Immature natural killer cell (primary cell): ENCODE results near the gene LRP1B. TPM values are rescaled to one million over a fixed set of nuclear protein-coding genes. Genes with fewer than 3 reads are reported as not detected.

Experiments used
- DNase-seq, 3 donors: peaks; one replicate each; pipeline ENCODE4 v3.0.0; 2022; ENCODE audit warnings: mixed read lengths in 1 of 3
- H3K27ac Mint-ChIP-seq, 6 donors: one replicate each; pipeline ENCODE4 v1.8.0; 2020; ENCODE audit warnings: mixed read lengths in 6 of 6, mild to moderate bottlenecking in 5 of 6, inconsistent platforms in 4 of 6, moderate library complexity in 3 of 6
- H3K27me3 Mint-ChIP-seq, 3 donors: one replicate each; pipeline ENCODE4 v1.8.0; 2020 to 2021; ENCODE audit warnings: low read depth in 3 of 3, mild to moderate bottlenecking in 3 of 3, mixed read lengths in 3 of 3, moderate library complexity in 3 of 3, inconsistent platforms in 1 of 3
- H3K36me3 Mint-ChIP-seq, 3 donors: one replicate each; pipeline ENCODE4 v1.8.0; 2020; ENCODE audit warnings: mixed read lengths in 3 of 3, inconsistent platforms in 2 of 3, mild to moderate bottlenecking in 2 of 3
- H3K4me1 Mint-ChIP-seq, 2 donors: one replicate each; pipeline ENCODE4 v1.8.0; 2020; ENCODE audit warnings: inconsistent platforms in 2 of 2, mild to moderate bottlenecking in 2 of 2, mixed read lengths in 2 of 2, moderate library complexity in 1 of 2
- H3K4me3 Mint-ChIP-seq, 5 donors: one replicate each; pipeline ENCODE4 v1.8.0; 2020; ENCODE audit warnings: mild to moderate bottlenecking in 5 of 5, mixed read lengths in 5 of 5, inconsistent platforms in 3 of 5, moderate library complexity in 3 of 5
- H3K9me3 Mint-ChIP-seq, 6 donors: one replicate each; pipeline ENCODE4 v1.8.0; 2020; ENCODE audit warnings: mild to moderate bottlenecking in 6 of 6, mixed read lengths in 6 of 6, inconsistent platforms in 4 of 6, moderate library complexity in 3 of 6
- polyA plus RNA-seq, 3 donors: library from polyadenylated mRNA; unstranded; fragments of 300-500 nt; fragmentation: Illumina TruSeq; gene quantifications; one replicate each; pipeline ENCODE4 v1.2.3, GENCODE V29; 2021

LRP1B gene
- polyA plus RNA-seq, 3 donors from 2014 or later: not detected

DNA sequence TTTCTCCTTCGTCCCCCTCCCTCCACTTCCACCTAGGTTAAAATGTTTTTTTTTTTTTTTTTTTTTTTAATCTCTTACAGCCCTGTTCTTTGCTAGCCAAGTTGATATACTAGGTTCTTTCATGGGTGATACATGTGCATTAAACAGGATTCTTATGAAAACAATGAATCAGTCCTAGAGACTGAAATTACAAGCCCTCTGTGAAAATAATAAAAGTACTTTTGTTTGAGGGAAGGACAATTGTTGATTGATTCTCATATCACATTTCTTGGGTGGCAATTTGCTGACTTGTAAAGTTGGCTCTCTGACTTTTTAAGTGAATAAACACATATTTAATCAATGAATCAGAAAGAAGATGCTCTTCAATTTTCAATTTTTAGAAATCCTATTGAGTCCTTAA, 639.9 kb downstream of the LRP1B start:
- no peak overlapping the region for H3K4me3 Mint-ChIP-seq
- no peaks in the 10 kb centered on the region for H3K36me3 Mint-ChIP-seq
- peaks cover 4 to 14% (median 8%) of the 10 kb centered on the region in 6 donors for H3K9me3 Mint-ChIP-seq
- no peak overlapping the region for H3K27ac Mint-ChIP-seq
- H3K4me1 Mint-ChIP-seq: peaks cover 4% of the 10 kb centered on the region in 2 donors
- peaks cover 0 to 1% (median 0%) of the 10 kb centered on the region in 3 donors for H3K27me3 Mint-ChIP-seq
- no peak for DNase-seq

DNA sequence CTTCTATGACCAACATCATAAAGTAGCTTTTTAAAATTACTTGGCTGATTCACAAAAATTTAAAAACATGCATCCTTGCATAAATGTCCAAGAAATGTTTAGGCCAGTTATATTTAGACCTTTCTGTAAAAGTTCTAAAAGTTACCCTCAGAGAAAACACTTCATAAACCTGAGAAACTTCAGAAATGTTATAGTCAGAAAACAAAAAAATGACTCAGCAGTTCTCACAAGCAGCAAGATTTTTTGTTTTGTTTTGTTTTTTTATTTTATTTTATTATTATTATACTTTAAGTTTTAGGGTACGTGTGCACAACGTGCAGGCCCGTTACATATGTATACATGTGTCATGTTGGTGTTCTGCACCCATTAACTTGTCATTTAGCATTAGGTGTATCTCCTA, 648.1 kb downstream of the LRP1B start:
- H3K27ac Mint-ChIP-seq: no peak overlapping the region
- H3K9me3 Mint-ChIP-seq: peaks cover 2 to 13% (median 8%) of the 10 kb centered on the region in 6 donors
- H3K4me3 Mint-ChIP-seq: no peak overlapping the region
- no peaks in the 10 kb centered on the region for H3K36me3 Mint-ChIP-seq
- no peaks in the 10 kb centered on the region for H3K4me1 Mint-ChIP-seq
- DNase-seq: no peak
- no peaks in the 10 kb centered on the region for H3K27me3 Mint-ChIP-seq

DNA sequence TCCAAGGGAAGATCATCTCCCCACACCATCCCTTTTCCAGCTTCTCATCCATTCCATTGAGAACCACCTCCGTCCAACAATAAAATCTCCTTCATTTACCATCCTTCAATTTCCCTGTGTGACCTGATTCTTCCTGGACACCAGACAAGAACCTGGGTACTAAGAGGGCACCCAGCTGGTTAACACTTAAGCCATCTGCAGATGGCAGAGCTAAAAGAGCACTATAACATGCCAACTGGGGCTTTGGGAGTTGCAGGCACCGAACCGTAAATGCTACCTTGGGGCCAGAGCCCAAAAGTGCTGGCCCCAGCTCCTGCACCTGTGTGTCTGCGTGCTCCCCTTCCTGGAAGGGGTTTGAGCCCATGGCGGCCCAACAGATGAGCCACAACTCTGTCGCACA, 655.0 kb downstream of the LRP1B start:
- DNase-seq: no peak
- Mint-ChIP-seq H3K27ac (no peak overlapping the region), H3K4me1 (no peaks in the 10 kb centered on the region), H3K27me3 (peaks cover 0 to 1% (median 0%) of the 10 kb centered on the region in 3 donors), H3K9me3 (peaks cover 0 to 17% (median 5%) of the 10 kb centered on the region in 6 donors), H3K4me3 (no peak overlapping the region), H3K36me3 (no peaks in the 10 kb centered on the region)

DNA sequence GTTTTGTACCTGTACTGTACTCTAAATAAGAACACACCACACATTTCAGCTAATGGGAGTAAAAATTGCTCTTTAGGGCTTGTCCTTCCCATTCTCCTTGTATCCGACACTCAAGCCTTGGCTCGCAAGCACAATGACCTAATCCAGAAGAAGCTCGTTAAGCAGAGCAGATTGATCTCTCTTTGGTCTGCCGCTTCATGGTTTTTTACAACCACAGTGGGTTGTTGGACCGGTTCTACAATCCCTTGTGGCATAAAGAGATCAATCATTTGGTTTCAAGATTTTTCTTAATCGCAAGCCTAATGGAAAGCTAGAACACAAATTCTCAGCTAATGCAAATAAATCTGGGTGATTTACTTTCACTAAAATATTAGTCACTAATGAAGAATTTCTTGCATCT, 662.1 kb downstream of the LRP1B start:
- H3K36me3 Mint-ChIP-seq: no peaks in the 10 kb centered on the region
- no peaks in the 10 kb centered on the region for H3K4me1 Mint-ChIP-seq
- H3K27ac Mint-ChIP-seq: no peak overlapping the region
- no peak for DNase-seq
- peaks cover 0 to 25% (median 6%) of the 10 kb centered on the region in 6 donors for H3K9me3 Mint-ChIP-seq
- H3K4me3 Mint-ChIP-seq: no peak overlapping the region
- H3K27me3 Mint-ChIP-seq: no peaks in the 10 kb centered on the region

DNA sequence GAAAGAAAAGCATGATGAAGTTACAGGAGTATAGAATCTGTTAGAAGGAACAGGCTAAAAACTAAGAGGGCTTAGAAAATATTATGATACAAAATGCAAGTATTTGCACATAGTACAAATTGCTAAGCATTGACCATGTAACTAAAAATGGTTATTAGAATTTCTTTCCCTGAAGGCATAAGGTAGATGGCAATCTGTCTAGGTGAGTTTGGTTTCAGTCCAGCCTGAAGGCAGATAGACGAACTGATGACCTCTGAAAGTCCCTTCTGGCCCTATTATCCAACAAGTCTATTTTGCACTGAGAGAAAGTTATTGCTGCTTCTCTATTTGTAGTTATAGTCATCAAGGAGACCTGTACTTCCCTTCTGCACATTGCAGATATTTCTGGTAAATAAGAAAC, 663.5 kb downstream of the LRP1B start:
- peaks cover 0 to 25% (median 6%) of the 10 kb centered on the region in 6 donors for H3K9me3 Mint-ChIP-seq
- no peaks in the 10 kb centered on the region for H3K36me3 Mint-ChIP-seq
- no peak overlapping the region for H3K27ac Mint-ChIP-seq
- no peak overlapping the region for H3K4me3 Mint-ChIP-seq
- no peak for DNase-seq
- no peaks in the 10 kb centered on the region for H3K27me3 Mint-ChIP-seq
- no peaks in the 10 kb centered on the region for H3K4me1 Mint-ChIP-seq

DNA sequence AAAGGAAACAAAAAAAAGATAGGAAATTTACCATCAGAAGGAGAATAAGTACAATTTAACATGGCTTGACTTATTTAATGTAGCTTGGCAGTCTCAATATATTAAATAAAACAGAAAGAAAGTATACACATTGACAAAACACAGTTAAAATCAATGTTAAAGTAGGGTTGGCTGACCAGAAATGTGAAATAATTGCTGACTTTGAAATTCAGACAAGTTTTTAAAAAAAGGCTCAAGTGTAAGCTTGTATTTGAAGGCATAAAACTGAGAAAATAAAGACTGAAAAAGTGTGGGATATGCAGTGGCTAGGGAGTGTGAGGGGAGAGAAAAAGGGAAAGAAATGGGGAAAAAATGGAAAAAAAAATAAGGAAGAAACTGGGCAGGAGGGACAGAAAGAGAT, 665.8 kb downstream of the LRP1B start:
- Mint-ChIP-seq H3K4me1 (no peaks in the 10 kb centered on the region), H3K9me3 (peaks cover 0 to 12% (median 2%) of the 10 kb centered on the region in 6 donors), H3K36me3 (no peaks in the 10 kb centered on the region), H3K27me3 (no peaks in the 10 kb centered on the region), H3K4me3 (no peak overlapping the region), H3K27ac (no peak overlapping the region)
- DNase-seq: no peak

DNA sequence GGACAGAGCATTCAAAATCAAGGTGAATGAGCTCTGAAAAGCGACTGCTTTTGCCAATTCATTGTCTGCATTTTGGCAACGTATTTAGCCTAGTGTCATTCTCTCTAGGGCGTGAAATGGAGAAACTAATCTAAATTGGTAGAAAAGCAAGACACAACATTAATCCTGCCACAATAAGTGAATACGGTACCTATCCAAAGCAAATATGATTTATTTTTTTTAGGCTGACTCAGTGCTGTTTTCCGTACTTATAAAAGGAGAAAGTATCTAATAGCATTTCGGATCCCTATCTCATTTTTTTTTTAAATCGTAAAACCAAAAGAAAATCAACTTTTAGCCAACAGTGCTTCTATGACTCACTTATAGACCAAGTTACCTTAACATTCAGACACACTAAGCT, 672.5 kb downstream of the LRP1B start:
- peaks cover 1 to 31% (median 8%) of the 10 kb centered on the region in 6 donors for H3K9me3 Mint-ChIP-seq
- peaks cover 0 to 5% (median 0%) of the 10 kb centered on the region in 3 donors for H3K36me3 Mint-ChIP-seq
- H3K4me3 Mint-ChIP-seq: no peak overlapping the region
- H3K27me3 Mint-ChIP-seq: peaks cover 0 to 4% (median 0%) of the 10 kb centered on the region in 3 donors
- no peak for DNase-seq
- no peaks in the 10 kb centered on the region for H3K4me1 Mint-ChIP-seq
- no peak overlapping the region for H3K27ac Mint-ChIP-seq

DNA sequence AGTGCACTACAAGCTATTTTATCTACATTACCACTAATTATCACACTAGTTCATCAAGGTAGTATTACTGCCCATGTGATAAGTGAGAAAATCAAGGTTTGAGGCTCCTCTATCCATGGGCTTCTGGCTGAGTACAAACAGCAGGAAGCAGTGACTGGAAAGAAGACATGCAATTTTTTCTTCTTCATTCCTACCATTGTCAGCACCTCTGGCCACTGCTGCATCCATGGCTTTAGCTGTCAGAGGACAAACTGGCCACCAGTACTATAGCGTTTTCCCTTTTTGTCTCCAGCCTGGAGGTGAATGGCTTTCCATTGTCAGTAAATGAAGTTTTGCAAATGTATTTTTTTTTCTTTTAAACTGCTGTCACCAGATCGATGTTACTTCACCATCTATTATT, 674.9 kb downstream of the LRP1B start:
- no peaks in the 10 kb centered on the region for H3K4me1 Mint-ChIP-seq
- H3K27ac Mint-ChIP-seq: no peak overlapping the region
- H3K9me3 Mint-ChIP-seq: peaks cover 3 to 34% (median 12%) of the 10 kb centered on the region in 6 donors
- peaks cover 0 to 4% (median 0%) of the 10 kb centered on the region in 3 donors for H3K27me3 Mint-ChIP-seq
- peaks cover 0 to 5% (median 0%) of the 10 kb centered on the region in 3 donors for H3K36me3 Mint-ChIP-seq
- no peak for DNase-seq
- no peak overlapping the region for H3K4me3 Mint-ChIP-seq

DNA sequence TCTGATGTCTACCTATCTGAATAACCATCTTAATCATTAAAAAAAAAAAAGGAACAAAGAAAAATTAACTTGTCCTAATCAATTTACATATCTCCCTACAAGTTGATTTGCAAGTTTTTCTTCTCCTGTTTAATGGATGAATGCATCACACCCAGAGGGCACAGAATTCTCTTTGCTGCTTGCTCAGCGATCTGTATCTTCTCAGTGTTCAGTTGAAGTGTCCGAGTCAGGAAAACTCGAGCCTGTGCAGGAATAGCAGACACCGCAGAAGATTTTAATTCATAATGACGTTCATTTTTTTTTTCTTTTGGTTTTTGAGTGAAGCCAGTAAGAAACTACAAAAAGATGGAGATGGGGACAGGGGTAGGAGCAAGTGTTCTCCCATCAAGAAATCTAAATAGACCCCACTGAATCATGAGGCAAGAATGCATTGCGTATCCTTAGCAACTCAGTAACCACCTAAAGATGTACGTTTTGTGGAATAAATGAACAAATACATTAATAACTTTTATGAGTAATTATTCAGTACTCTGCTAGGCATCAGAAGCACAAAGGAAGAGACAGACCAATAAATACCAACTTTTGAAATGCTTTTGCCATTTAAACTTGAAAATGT, 675.5 kb downstream of the LRP1B start:
- Mint-ChIP-seq H3K27ac (no peak overlapping the region), H3K27me3 (peaks cover 0 to 4% (median 0%) of the 10 kb centered on the region in 3 donors), H3K36me3 (peaks cover 0 to 5% (median 0%) of the 10 kb centered on the region in 3 donors), H3K9me3 (peaks cover 3 to 34% (median 12%) of the 10 kb centered on the region in 6 donors), H3K4me3 (no peak overlapping the region), H3K4me1 (no peaks in the 10 kb centered on the region)
- no peak for DNase-seq

DNA sequence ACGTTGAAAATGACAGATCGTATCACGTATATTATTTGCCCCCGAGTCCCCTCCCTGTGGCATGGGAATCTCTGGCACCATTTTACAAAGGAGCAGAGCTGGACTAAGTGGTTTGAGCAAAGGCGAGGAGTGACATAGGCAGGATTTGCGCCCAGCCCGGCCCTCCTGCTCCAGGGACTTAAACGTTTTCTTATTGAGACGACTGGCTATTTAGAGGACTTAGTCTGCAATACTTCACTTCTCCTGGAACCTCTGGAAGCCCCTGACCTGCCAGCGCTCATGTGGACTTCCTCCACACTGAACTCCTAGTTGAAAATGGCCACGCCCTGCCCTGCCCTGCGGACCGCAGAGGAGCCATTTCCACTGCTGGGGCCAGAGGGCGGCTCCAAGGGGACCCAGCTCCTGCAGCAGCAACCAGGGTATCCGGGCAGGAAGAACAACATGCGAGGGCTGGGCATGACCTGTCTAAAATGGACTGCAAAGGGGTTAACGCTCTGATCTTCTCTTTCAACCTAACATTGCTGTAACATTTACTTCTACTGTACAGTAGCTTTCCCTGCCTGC, 690.7 kb downstream of the LRP1B start:
- Mint-ChIP-seq H3K27me3 (no peaks in the 10 kb centered on the region), H3K4me3 (no peak overlapping the region), H3K36me3 (no peaks in the 10 kb centered on the region), H3K27ac (no peak overlapping the region), H3K4me1 (no peaks in the 10 kb centered on the region), H3K9me3 (peaks cover 7 to 27% (median 14%) of the 10 kb centered on the region in 6 donors)
- DNase-seq: no peak

DNA sequence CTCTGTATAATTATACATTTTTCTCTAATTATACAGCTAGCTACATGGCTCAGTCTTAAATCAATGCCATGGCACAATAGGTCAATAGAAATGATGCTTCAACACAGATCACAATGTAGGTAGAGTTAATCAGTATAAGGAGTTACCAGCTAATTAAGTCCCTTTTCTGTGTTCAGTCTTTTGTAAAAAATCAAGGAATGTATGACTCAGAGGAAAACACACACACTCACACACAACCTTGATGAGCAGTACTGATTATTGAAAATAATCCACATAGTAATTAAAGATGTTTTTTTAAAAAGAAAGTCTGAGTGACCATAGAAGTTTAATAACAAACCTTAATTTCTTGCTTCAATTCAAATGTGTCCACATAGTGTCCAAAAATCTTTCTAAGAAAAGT, 691.3 kb downstream of the LRP1B start:
- H3K36me3 Mint-ChIP-seq: no peaks in the 10 kb centered on the region
- no peaks in the 10 kb centered on the region for H3K27me3 Mint-ChIP-seq
- no peaks in the 10 kb centered on the region for H3K4me1 Mint-ChIP-seq
- H3K9me3 Mint-ChIP-seq: peaks cover 9 to 28% (median 15%) of the 10 kb centered on the region in 6 donors
- DNase-seq: no peak
- H3K4me3 Mint-ChIP-seq: no peak overlapping the region
- H3K27ac Mint-ChIP-seq: no peak overlapping the region

DNA sequence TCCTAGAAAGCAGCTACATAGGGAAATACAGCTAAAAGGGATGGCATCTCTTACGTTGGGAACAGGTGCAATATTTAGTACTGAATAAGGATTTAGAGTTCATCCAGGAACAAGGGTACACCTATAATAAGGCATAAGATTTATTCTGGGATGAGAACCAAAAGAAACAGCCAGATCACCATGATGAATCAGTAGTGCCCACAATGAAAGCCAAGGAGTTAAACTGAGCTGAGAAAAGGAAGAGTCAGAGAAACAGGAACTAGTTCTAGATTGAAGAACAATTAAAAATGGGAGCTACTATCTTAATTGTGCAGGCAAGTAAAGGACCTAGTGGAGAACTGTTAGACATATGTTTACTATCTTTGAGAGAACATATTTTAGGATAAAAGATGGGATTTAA, 692.3 kb downstream of the LRP1B start:
- Mint-ChIP-seq H3K27me3 (no peaks in the 10 kb centered on the region), H3K9me3 (peaks cover 6 to 28% (median 15%) of the 10 kb centered on the region in 6 donors), H3K36me3 (peaks cover 0 to 5% (median 0%) of the 10 kb centered on the region in 3 donors), H3K4me3 (no peak overlapping the region), H3K27ac (no peak overlapping the region), H3K4me1 (no peaks in the 10 kb centered on the region)
- no peak for DNase-seq

DNA sequence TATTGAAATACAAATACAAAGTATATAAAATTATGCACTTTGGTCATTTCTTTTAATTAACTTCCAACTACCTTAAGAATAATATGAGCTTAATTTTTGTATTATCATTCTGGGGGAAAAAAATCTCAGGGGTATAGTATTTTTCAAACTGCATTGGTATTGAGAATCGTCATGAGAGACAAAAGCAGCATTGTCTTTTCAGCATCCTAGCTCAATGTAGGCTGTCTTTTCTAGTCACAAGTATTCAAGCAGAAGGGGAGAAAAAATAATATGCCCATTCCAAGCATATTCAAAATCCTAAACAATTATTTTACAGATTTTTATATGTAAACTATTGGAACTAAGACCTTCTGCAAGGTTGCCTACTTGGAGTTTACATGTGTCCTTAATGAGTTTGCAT, 693.3 kb downstream of the LRP1B start:
- Mint-ChIP-seq H3K4me1 (no peaks in the 10 kb centered on the region), H3K36me3 (peaks cover 0 to 5% (median 0%) of the 10 kb centered on the region in 3 donors), H3K4me3 (no peak overlapping the region), H3K9me3 (peaks cover 6 to 32% (median 11%) of the 10 kb centered on the region in 6 donors), H3K27ac (no peak overlapping the region), H3K27me3 (no peaks in the 10 kb centered on the region)
- DNase-seq: no peak

DNA sequence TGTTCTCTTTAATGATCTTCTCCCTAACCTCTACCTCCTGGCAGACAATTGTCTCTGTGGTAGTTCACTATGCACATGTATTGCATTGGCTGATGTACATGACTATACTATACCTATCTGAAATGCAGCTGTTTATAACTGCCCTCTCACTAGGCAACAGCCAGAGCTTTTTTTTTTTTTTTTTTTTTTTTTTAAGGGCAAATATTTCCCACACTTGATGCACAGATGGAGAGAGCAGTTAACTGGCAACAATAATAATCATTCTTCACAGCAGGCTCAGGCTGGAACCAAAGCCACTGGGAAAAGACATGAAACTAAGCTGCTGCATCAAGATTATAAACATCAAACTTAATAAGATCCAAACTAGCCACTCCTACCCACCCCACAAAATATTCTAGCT, 707.7 kb downstream of the LRP1B start:
- H3K36me3 Mint-ChIP-seq: no peaks in the 10 kb centered on the region
- no peaks in the 10 kb centered on the region for H3K4me1 Mint-ChIP-seq
- H3K27me3 Mint-ChIP-seq: no peaks in the 10 kb centered on the region
- DNase-seq: no peak
- H3K4me3 Mint-ChIP-seq: no peak overlapping the region
- no peak overlapping the region for H3K27ac Mint-ChIP-seq
- peaks cover 2 to 31% (median 5%) of the 10 kb centered on the region in 6 donors for H3K9me3 Mint-ChIP-seq
